ENCODE results near the gene COL5A2.

Gene COL5A2

GRCh38 chr2:189179570-189179950 lies at the start of gene COL5A2:
COL5A2 (minus strand) TSS chr2:189179761; CDS start chr2:189179604, 157 bp downstream.
- no peaks in the 10 kb centered on the region for H3F3A ChIP-seq (ENCODE audit: low read depth)
- H3K9me2 ChIP-seq (replicated peaks; ENCODE audit: low read depth, low read length): no peaks in the 10 kb centered on the region
- no peak within 1 kb of the TSS for H3K4me2 ChIP-seq (ENCODE audit: low read depth, low read length, poor library complexity, severe bottlenecking)
- no peaks in the 10 kb centered on the region for H3K36me3 ChIP-seq (ENCODE audit: insufficient read depth, low read length)
- no peaks in the 10 kb centered on the region for H3K4me1 ChIP-seq (ENCODE audit: insufficient read depth, low read length, poor library complexity, severe bottlenecking)
- no peaks in the 10 kb centered on the region for H4K20me1 ChIP-seq (ENCODE audit: insufficient read depth, low read length, poor library complexity, severe bottlenecking)
- no peaks in the 10 kb centered on the region for H3K27me3 ChIP-seq (ENCODE audit: insufficient read depth, low read length, poor library complexity, severe bottlenecking)
- no peaks in the 10 kb centered on the region for H3K9me3 ChIP-seq (ENCODE audit: insufficient read depth, low read depth, low read length)
- no peak within 1 kb of the TSS for H2AFZ ChIP-seq (ENCODE audit: low read length)
- no peak within 1 kb of the TSS for H3K4me3 ChIP-seq (ENCODE audit: low read length, poor library complexity, severe bottlenecking)
- TF ChIP-seq CTCF (conservative IDR thresholded peaks at IDR 0.05; ENCODE audit: low read length) (no peak), EZH2phosphoT487 (IDR thresholded peaks at IDR 0.05; ENCODE audit: borderline replicate concordance) (no peak)
- no peaks in the 10 kb centered on the region for H3K79me2 ChIP-seq (ENCODE audit: insufficient read depth, low read length)
- H3K9ac ChIP-seq (ENCODE audit: low read depth, low read length, poor library complexity, severe bottlenecking): no peak within 1 kb of the TSS

- no peaks in the 10 kb centered on the region for H3K27me3 ChIP-seq (ENCODE audit: insufficient read depth, low read length, poor library complexity, severe bottlenecking)
- H3K9ac ChIP-seq (ENCODE audit: low read depth, low read length, poor library complexity, severe bottlenecking): no peak overlapping the region
- no peaks in the 10 kb centered on the region for H3K79me2 ChIP-seq (ENCODE audit: insufficient read depth, low read length)
These were observed 46.5 kb upstream of the COL5A2 start for GRCh38 chr2:189226017-189226416.

GRCh38 chr2:189225032-189225431 lies 45.5 kb upstream of the COL5A2 start:
- H3K36me3 ChIP-seq (ENCODE audit: insufficient read depth, low read length): no peaks in the 10 kb centered on the region
- peak overlapping the region; percentile 29 for H3K4me2 ChIP-seq (ENCODE audit: low read depth, low read length, poor library complexity, severe bottlenecking)
- no peaks in the 10 kb centered on the region for H3K9me2 ChIP-seq (replicated peaks; ENCODE audit: low read depth, low read length)
- H4K20me1 ChIP-seq (ENCODE audit: insufficient read depth, low read length, poor library complexity, severe bottlenecking): no peaks in the 10 kb centered on the region
- H3K79me2 ChIP-seq (ENCODE audit: insufficient read depth, low read length): no peaks in the 10 kb centered on the region
- no peaks in the 10 kb centered on the region for H3K9me3 ChIP-seq (ENCODE audit: insufficient read depth, low read depth, low read length)
- TF ChIP-seq EZH2phosphoT487 (IDR thresholded peaks at IDR 0.05; ENCODE audit: borderline replicate concordance) (no peak), CTCF (conservative IDR thresholded peaks at IDR 0.05; ENCODE audit: low read length) (no peak)
- no peaks in the 10 kb centered on the region for H3K27me3 ChIP-seq (ENCODE audit: insufficient read depth, low read length, poor library complexity, severe bottlenecking)
- H3K4me3 ChIP-seq (ENCODE audit: low read length, poor library complexity, severe bottlenecking): peak overlapping the region; percentile 27
- H3K4me1 ChIP-seq (ENCODE audit: insufficient read depth, low read length, poor library complexity, severe bottlenecking): peaks cover 42% of the 10 kb centered on the region
- no peaks in the 10 kb centered on the region for H3F3A ChIP-seq (ENCODE audit: low read depth)
- H2AFZ ChIP-seq (ENCODE audit: low read length): no peak overlapping the region
- H3K9ac ChIP-seq (ENCODE audit: low read depth, low read length, poor library complexity, severe bottlenecking): no peak overlapping the region

More at GRCh38 chr2:189226017-189226416, 46.5 kb upstream of the COL5A2 start:
- no peaks in the 10 kb centered on the region for H3K9me2 ChIP-seq (replicated peaks; ENCODE audit: low read depth, low read length)
- H4K20me1 ChIP-seq (ENCODE audit: insufficient read depth, low read length, poor library complexity, severe bottlenecking): no peaks in the 10 kb centered on the region
- H3F3A ChIP-seq (ENCODE audit: low read depth): no peaks in the 10 kb centered on the region
- peak overlapping the region; percentile 24; the same call in 1 of the 2 replicates for H2AFZ ChIP-seq (ENCODE audit: low read length)
- TF ChIP-seq CTCF (conservative IDR thresholded peaks at IDR 0.05; ENCODE audit: low read length): no peak
- TF ChIP-seq EZH2phosphoT487 (IDR thresholded peaks at IDR 0.05; ENCODE audit: borderline replicate concordance): no peak
- H3K36me3 ChIP-seq (ENCODE audit: insufficient read depth, low read length): no peaks in the 10 kb centered on the region
- H3K4me3 ChIP-seq (ENCODE audit: low read length, poor library complexity, severe bottlenecking): no peak overlapping the region
- peaks cover 38% of the 10 kb centered on the region for H3K4me1 ChIP-seq (ENCODE audit: insufficient read depth, low read length, poor library complexity, severe bottlenecking)
- H3K9me3 ChIP-seq (ENCODE audit: insufficient read depth, low read depth, low read length): no peaks in the 10 kb centered on the region
- no peak overlapping the region for H3K4me2 ChIP-seq (ENCODE audit: low read depth, low read length, poor library complexity, severe bottlenecking)
